Measurements from ENCODE around the gene NCAM2. TPM values are rescaled to one million over a fixed set of nuclear protein-coding genes. Genes with fewer than 3 reads are reported as not detected.

NCAM2 gene
- total and polyA plus RNA-seq, 8 donors, result 0.06 to 11.0 (median 0.58) TPM; not detected in 1

- Histone ChIP-seq H3K4me3 (no peak overlapping the region), H3K27ac (no peak overlapping the region), H3K27me3 (no peaks in the 10 kb centered on the region), H3K36me3 (no peaks in the 10 kb centered on the region), H3K9me3 (no peaks in the 10 kb centered on the region), H3K4me1 (no peaks in the 10 kb centered on the region)
- 56 to 74% (median 69%) methylated on average over 4 of the region's 4 CpGs for whole genome bisulfite sequencing, 5 donors
- TF ChIP-seq POLR2A (IDR thresholded peaks at IDR 0.05) (no peak), EP300 (IDR thresholded peaks at IDR 0.05) (no peak), CTCF (IDR thresholded peaks at IDR 0.05) (no peak), POLR2AphosphoS5 (IDR thresholded peaks at IDR 0.05) (no peak)
- intact Hi-C loops (cut with DNase I; ENCODE audit: low total_unique reads), result no loop called here
- DNase-seq, result no peak
Observed at GRCh38 chr21:21076491-21076890, 78.3 kb downstream of the NCAM2 start.

- DNase-seq, result no peak
- intact Hi-C loops (cut with DNase I; ENCODE audit: low total_unique reads), result no loop called here
- Histone ChIP-seq H3K36me3 (no peaks in the 10 kb centered on the region), H3K27me3 (no peaks in the 10 kb centered on the region), H3K27ac (no peak overlapping the region), H3K9me3 (no peaks in the 10 kb centered on the region), H3K4me3 (no peak overlapping the region), H3K4me1 (no peaks in the 10 kb centered on the region)
- TF ChIP-seq POLR2AphosphoS5 (IDR thresholded peaks at IDR 0.05) (no peak), EP300 (IDR thresholded peaks at IDR 0.05) (no peak), CTCF (IDR thresholded peaks at IDR 0.05) (no peak), POLR2A (IDR thresholded peaks at IDR 0.05) (no peak)
Observed at GRCh38 chr21:21079646-21080045, 81.4 kb downstream of the NCAM2 start.

- DNase-seq, result no peak
- no peak overlapping the region for H3K27ac ChIP-seq
- intact Hi-C loops (cut with DNase I; ENCODE audit: low total_unique reads), result no loop called here
Observed at GRCh38 chr21:21084179-21084578, 86.0 kb downstream of the NCAM2 start.

GRCh38 chr21:21085206-21085605 lies 87.0 kb downstream of the NCAM2 start:
- intact Hi-C loops (cut with DNase I; ENCODE audit: low total_unique reads), result no loop called here
- no peaks in the 10 kb centered on the region for H3K9me3 ChIP-seq
- no peaks in the 10 kb centered on the region for H3K27me3 ChIP-seq
- no peaks in the 10 kb centered on the region for H3K36me3 ChIP-seq
- H3K27ac ChIP-seq, result no peak overlapping the region
- no peaks in the 10 kb centered on the region for H3K4me1 ChIP-seq
- WGBS, 5 donors, result 54 to 64% (median 61%) methylated on average over 3 of the region's 3 CpGs
- TF ChIP-seq EP300 (IDR thresholded peaks at IDR 0.05) (no peak), POLR2AphosphoS5 (IDR thresholded peaks at IDR 0.05) (no peak), POLR2A (IDR thresholded peaks at IDR 0.05) (no peak), CTCF (IDR thresholded peaks at IDR 0.05) (no peak)
- no peak for DNase-seq
- H3K4me3 ChIP-seq, result no peak overlapping the region

More at GRCh38 chr21:21084179-21084578, 86.0 kb downstream of the NCAM2 start:
- Histone ChIP-seq H3K4me1 (no peaks in the 10 kb centered on the region), H3K27me3 (no peaks in the 10 kb centered on the region), H3K36me3 (no peaks in the 10 kb centered on the region), H3K9me3 (no peaks in the 10 kb centered on the region), H3K4me3 (no peak overlapping the region)
- WGBS, 5 donors, result 25 to 36% (median 29%) methylated on average over 1 of the region's 1 CpG
- TF ChIP-seq CTCF (IDR thresholded peaks at IDR 0.05), result no peak
- TF ChIP-seq POLR2A (IDR thresholded peaks at IDR 0.05), result no peak
- TF ChIP-seq POLR2AphosphoS5 (IDR thresholded peaks at IDR 0.05), result no peak
- no peak for TF ChIP-seq EP300 (IDR thresholded peaks at IDR 0.05)
